ENCODE data around the gene STARD3NL.

- no peak for TF ChIP-seq POLR2AphosphoS5 (IDR thresholded peaks at IDR 0.05; ENCODE audit: low read depth, low read length)
- no peak for TF ChIP-seq POLR2A (IDR thresholded peaks at IDR 0.05; ENCODE audit: low read depth, low read length)
Measured at GRCh38 chr7:38224392-38224791, 46.3 kb downstream of the STARD3NL start.
